Smooth muscle cell (in vitro differentiated cells): ENCODE results near the gene ISLR2. TPM values are rescaled to one million over a fixed set of nuclear protein-coding genes. Genes with fewer than 3 reads are reported as not detected.
A peak's percentile ranks its signal among the peaks of the same experiment; 100 is the strongest.

Source experiments
- DNase-seq: peaks from one replicate; lab custom pipeline; 2025; ENCODE audit not compliant: unreplicated experiment; lab: John Stamatoyannopoulos, UW
- H2AFZ ChIP-seq: fragments of 200-600 bp; sonication (generic); 2 replicates; pipeline ENCODE4 v1.6.0; 2016; ENCODE audit warnings: antibody characterized with exemption, low read depth, mild to moderate bottlenecking
- H3F3A ChIP-seq: fragments of 200-600 bp; sonication (generic); 2 replicates; pipeline ENCODE4 v1.6.0; 2017; ENCODE audit warnings: antibody characterized with exemption, low read depth
- H3K27ac ChIP-seq: fragments of 200-600 bp; sonication (generic); 2 replicates; pipeline ENCODE4 v1.5.1; 2016; ENCODE audit warnings: low read depth, mild to moderate bottlenecking
- H3K27me3 ChIP-seq: fragments of 200-600 bp; sonication (generic); 2 replicates; pipeline ENCODE4 v1.6.1; 2016; ENCODE audit warnings: low read depth, mild to moderate bottlenecking
- H3K36me3 ChIP-seq: fragments of 200-600 bp; sonication (generic); 2 replicates; pipeline ENCODE4 v1.5.1; 2016; ENCODE audit warnings: low read depth
- H3K4me1 ChIP-seq: fragments of 200-600 bp; sonication (generic); 2 replicates; pipeline ENCODE4 v1.5.1; 2016; ENCODE audit warnings: low read depth
- H3K4me2 ChIP-seq: fragments of 200-600 bp; sonication (generic); 2 replicates; pipeline ENCODE4 v1.6.0; 2016; ENCODE audit warnings: mild to moderate bottlenecking
- H3K4me3 ChIP-seq: fragments of 200-600 bp; sonication (generic); 2 replicates; pipeline ENCODE4 v1.5.1; 2016; ENCODE audit warnings: mild to moderate bottlenecking
- H3K79me2 ChIP-seq: fragments of 200-600 bp; sonication (generic); 2 replicates; pipeline ENCODE4 v1.6.0; 2016; ENCODE audit warnings: low read depth, mild to moderate bottlenecking
- H3K9ac ChIP-seq: fragments of 200-600 bp; sonication (generic); 2 replicates; pipeline ENCODE4 v1.6.0; 2016; ENCODE audit warnings: low read depth
- H3K9me3 ChIP-seq: fragments of 200-600 bp; sonication (generic); replicated peaks from 2 replicates; pipeline ENCODE4 v1.5.1; 2016; ENCODE audit warnings: low read depth
- H4K20me1 ChIP-seq: fragments of 200-600 bp; sonication (generic); 2 replicates; pipeline ENCODE4 v1.6.0; 2016; ENCODE audit warnings: low read depth
- CTCF ChIP-seq: fragments of 200-600 bp; sonication (generic); IDR thresholded peaks from 2 replicates; pipeline ENCODE4 v1.5.1; 2017; ENCODE audit warnings: borderline replicate concordance, mild to moderate bottlenecking, antibody characterized with exemption; ENCODE audit not compliant: insufficient read depth, poor library complexity, severe bottlenecking
- whole genome bisulfite sequencing: methylation state at CpG from one replicate; pipeline ENCODE4 v1.1.7; 2016; ENCODE audit warnings: low lambda C conversion rate; 5-methylcytosine and 5-hydroxymethylcytosine counted together
- polyA plus RNA-seq: library from polyadenylated mRNA; unstranded; fragments of >200 nt; fragmentation: Nextera tagmentation; extraction: Ambion mirVana; gene quantifications from 2 replicates; pipeline ENCODE4 v1.2.1, GENCODE V29; 2016
- small RNA-seq: library from RNA; depleted of rRNA; stranded (forward); fragments of <200 nt; gene quantifications from one replicate; pipeline ENCODE3, GENCODE V24; 2014
- total RNA-seq: library from RNA; depleted of rRNA; stranded (reverse); fragments of >200 nt; gene quantifications from 2 replicates; pipeline ENCODE4 v1.2.3, GENCODE V29; 2014

ISLR2 gene
- total and polyA plus RNA-seq, 2 experiments from 2014 or later = 3.0 to 3.8 TPM

GRCh38 chr15:74182131-74182530, 51.7 kb downstream of the ISLR2 start:
- Histone ChIP-seq H3K27ac (peak overlapping the region; percentile 25), H3K4me3 (no peak overlapping the region), H3K36me3 (no peaks in the 10 kb centered on the region), H4K20me1 (no peaks in the 10 kb centered on the region), H3K9ac (no peak overlapping the region), H3K9me3 (no peaks in the 10 kb centered on the region), H3K27me3 (no peaks in the 10 kb centered on the region), H3K4me2 (no peak overlapping the region), H3F3A (peaks cover 36% of the 10 kb centered on the region), H3K79me2 (no peaks in the 10 kb centered on the region), H3K4me1 (peaks cover 6% of the 10 kb centered on the region), H2AFZ (no peak overlapping the region)
- no peak for TF ChIP-seq CTCF
- DNase-seq = no peak
- WGBS = 96% methylated on average over 8 of the region's 8 CpGs

GRCh38 chr15:74184582-74185091, 54.3 kb downstream of the ISLR2 start:
- no peak for TF ChIP-seq CTCF
- Histone ChIP-seq H3K36me3 (no peaks in the 10 kb centered on the region), H3K4me1 (no peaks in the 10 kb centered on the region), H3K27me3 (no peaks in the 10 kb centered on the region), H3K9me3 (no peaks in the 10 kb centered on the region), H3K9ac (no peak overlapping the region), H3K4me2 (no peak overlapping the region), H3K27ac (no peak overlapping the region), H3F3A (peaks cover 20% of the 10 kb centered on the region), H3K4me3 (no peak overlapping the region), H4K20me1 (no peaks in the 10 kb centered on the region), H3K79me2 (no peaks in the 10 kb centered on the region), H2AFZ (no peak overlapping the region)
- 87% methylated on average over 12 of the region's 12 CpGs for WGBS
- DNase-seq = no peak

- no peak overlapping the region for H2AFZ ChIP-seq
- no peaks in the 10 kb centered on the region for H3K36me3 ChIP-seq
- H3K27ac ChIP-seq = peak overlapping the region; percentile 20
- H3F3A ChIP-seq = peaks cover 17% of the 10 kb centered on the region
- H4K20me1 ChIP-seq = no peaks in the 10 kb centered on the region
- no peak overlapping the region for H3K4me2 ChIP-seq
- WGBS = 69% methylated on average over 8 of the region's 8 CpGs
- TF ChIP-seq CTCF = no peak
- H3K9me3 ChIP-seq = no peaks in the 10 kb centered on the region
- no peak overlapping the region for H3K4me3 ChIP-seq
- no peaks in the 10 kb centered on the region for H3K79me2 ChIP-seq
- H3K9ac ChIP-seq = no peak overlapping the region
- H3K4me1 ChIP-seq = no peaks in the 10 kb centered on the region
- H3K27me3 ChIP-seq = no peaks in the 10 kb centered on the region
- no peak for DNase-seq
These were observed 55.4 kb downstream of the ISLR2 start for GRCh38 chr15:74185710-74186348.

Small RNA genes within 50 kb of the gene (small RNA-seq; reads per million reads assigned to genes)
- gene RF00017 = not detected

Other genes starting within 250 kb of the ISLR2 start
- 239 and 252 TPM in 2 replicates for gene LOXL1, start 204.1 kb upstream of the ISLR2 start, total RNA-seq
- gene LOXL1, start 204.1 kb upstream of the ISLR2 start, polyA plus RNA-seq = 736 and 899 TPM in 2 replicates
- gene STOML1, start 138.3 kb upstream of the ISLR2 start, total RNA-seq = 9.3 and 12.4 TPM in 2 replicates
- gene STOML1, start 138.3 kb upstream of the ISLR2 start, polyA plus RNA-seq = 23.7 and 27.5 TPM in 2 replicates
- gene PML, start 135.9 kb upstream of the ISLR2 start, total RNA-seq = 21.6 and 34.1 TPM in 2 replicates
- gene PML, start 135.9 kb upstream of the ISLR2 start, polyA plus RNA-seq = 33.7 and 39.4 TPM in 2 replicates
- 0.09 and 0.13 TPM in 2 replicates for gene GOLGA6A, start 48.0 kb upstream of the ISLR2 start, total RNA-seq
- 0.14 TPM in 1 of 2 replicates, not detected in the other for gene GOLGA6A, start 48.0 kb upstream of the ISLR2 start, polyA plus RNA-seq
- gene ISLR, start 43.1 kb downstream of the ISLR2 start, total RNA-seq = 67.3 and 119 TPM in 2 replicates
- 93.3 and 130 TPM in 2 replicates for gene ISLR, start 43.1 kb downstream of the ISLR2 start, polyA plus RNA-seq
- 111 and 124 TPM in 2 replicates for gene STRA6, start 72.2 kb downstream of the ISLR2 start, total RNA-seq
- gene STRA6, start 72.2 kb downstream of the ISLR2 start, polyA plus RNA-seq = 237 and 253 TPM in 2 replicates
- 2.1 and 3.8 TPM in 2 replicates for gene CCDC33, start 105.7 kb downstream of the ISLR2 start, total RNA-seq
- 5.8 and 10.0 TPM in 2 replicates for gene CCDC33, start 105.7 kb downstream of the ISLR2 start, polyA plus RNA-seq
- 2.2 and 6.6 TPM in 2 replicates for gene CYP11A1, start 237.1 kb downstream of the ISLR2 start, total RNA-seq
- 3.5 and 5.1 TPM in 2 replicates for gene CYP11A1, start 237.1 kb downstream of the ISLR2 start, polyA plus RNA-seq